Measurements from ENCODE around the gene UFD1.

GRCh38 chr22:19461506-19461905 is 17.5 kb downstream of the UFD1 start:
- TF ChIP-seq CTCF (IDR thresholded peaks at IDR 0.05), result no peak
- TF ChIP-seq POLR2A (IDR thresholded peaks at IDR 0.05), result no peak
- TF ChIP-seq EP300 (IDR thresholded peaks at IDR 0.05), result no peak
